Stimulated activated naive B cell treated with anti-CD40 and anti-IgM and Interleukin-4, amounts not matched to agents 10 μg/mL and 1 μg/mL and 100 μg/mL, for 72 hours (primary cell): ENCODE measurements around the gene NKIRAS1.
"Not testable (repeated sequence)": the region's sequence is repeated elsewhere in the genome, so short reads cannot be mapped to it uniquely, and the experiment has no call there.

ENCODE experiments used
- ATAC-seq, 2 donors: fragments of 150-1000 bp; cut with Tn5 transposase; replicated peaks; 2 replicates each; pipeline ENCODE4 v1.10.0; 2021; ENCODE audit warnings: moderate library complexity in 1 of 2
- DNase-seq: peaks from one replicate; pipeline ENCODE4 v3.0.0; 2021
- H3K27ac Mint-ChIP-seq: one replicate; pipeline ENCODE4 v1.8.0; 2022; ENCODE audit warnings: mild to moderate bottlenecking, mixed read lengths
- H3K27me3 Mint-ChIP-seq, 2 donors: one replicate each; pipeline ENCODE4 v1.8.0; 2022; ENCODE audit warnings: mixed read lengths in 2 of 2
- H3K36me3 Mint-ChIP-seq, 2 donors: one replicate each; pipeline ENCODE4 v1.8.0; 2022; ENCODE audit warnings: mixed read lengths in 2 of 2, mild to moderate bottlenecking in 1 of 2
- H3K4me1 Mint-ChIP-seq, 2 donors: one replicate each; pipeline ENCODE4 v1.8.0; 2022; ENCODE audit warnings: mixed read lengths in 2 of 2, mild to moderate bottlenecking in 1 of 2
- H3K4me3 Mint-ChIP-seq, 2 donors: one replicate each; pipeline ENCODE4 v1.8.0; 2022; ENCODE audit warnings: mild to moderate bottlenecking in 2 of 2, mixed read lengths in 2 of 2, moderate library complexity in 1 of 2
- H3K9me3 Mint-ChIP-seq, 2 donors: one replicate each; pipeline ENCODE4 v1.8.0; 2022; ENCODE audit warnings: mixed read lengths in 2 of 2, mild to moderate bottlenecking in 1 of 2

The NKIRAS1 gene

DNA sequence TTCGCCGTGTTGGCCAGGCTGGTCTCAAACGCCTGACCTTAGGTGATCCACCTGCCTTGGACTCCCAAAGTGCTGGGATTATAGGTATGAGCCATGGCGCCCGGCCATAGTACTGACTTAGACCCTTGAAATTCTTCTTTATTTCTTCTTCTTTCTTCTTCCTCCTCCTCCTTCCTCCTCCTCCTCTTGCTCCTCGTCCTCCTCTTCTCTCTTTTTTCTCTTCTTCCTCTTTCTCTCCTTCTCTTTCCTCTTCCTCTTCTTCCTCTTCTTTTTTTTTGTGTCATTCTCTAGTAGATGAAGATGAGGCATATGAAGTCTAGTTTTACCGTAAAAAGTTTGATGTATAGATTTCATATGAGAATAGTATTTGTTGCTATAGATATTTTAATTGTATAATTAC lies 9.5 kb upstream of the NKIRAS1 start:
- Mint-ChIP-seq H3K4me3 (no peak overlapping the region), H3K27me3 (no peaks in the 10 kb centered on the region), H3K36me3 (peaks cover 8% of the 10 kb centered on the region in 2 donors), H3K9me3 (no peaks in the 10 kb centered on the region), H3K27ac (no peak overlapping the region), H3K4me1 (peaks cover 1 to 9% of the 10 kb centered on the region in 2 donors)
- ATAC-seq (no peak), DNase-seq (no peak)

DNA sequence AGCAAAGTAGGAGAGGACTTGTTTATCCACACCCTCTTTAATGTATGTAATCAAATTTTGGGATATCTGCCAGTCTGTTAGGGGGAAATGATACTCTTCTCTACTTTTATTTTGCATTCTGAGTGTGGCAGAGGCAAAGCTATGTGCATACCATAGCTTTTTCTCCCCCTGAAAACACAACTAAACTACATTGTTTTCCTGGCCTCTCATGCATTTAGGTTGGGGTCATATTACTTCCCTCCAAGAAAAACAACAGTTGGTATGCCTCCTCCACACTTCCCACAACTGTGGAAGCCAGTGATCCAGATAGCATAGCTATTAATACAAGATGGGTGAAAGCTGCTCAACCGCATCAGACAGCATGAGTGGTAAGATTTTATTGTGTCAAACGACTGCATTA lies 7.0 kb upstream of the NKIRAS1 start:
- Mint-ChIP-seq H3K4me3 (no peak overlapping the region), H3K4me1 (peaks cover 13 to 27% of the 10 kb centered on the region in 2 donors), H3K9me3 (no peaks in the 10 kb centered on the region), H3K27ac (no peak overlapping the region), H3K27me3 (no peaks in the 10 kb centered on the region), H3K36me3 (peaks cover 21 to 29% of the 10 kb centered on the region in 2 donors)
- ATAC-seq, result no peak
- DNase-seq, result no peak

DNA sequence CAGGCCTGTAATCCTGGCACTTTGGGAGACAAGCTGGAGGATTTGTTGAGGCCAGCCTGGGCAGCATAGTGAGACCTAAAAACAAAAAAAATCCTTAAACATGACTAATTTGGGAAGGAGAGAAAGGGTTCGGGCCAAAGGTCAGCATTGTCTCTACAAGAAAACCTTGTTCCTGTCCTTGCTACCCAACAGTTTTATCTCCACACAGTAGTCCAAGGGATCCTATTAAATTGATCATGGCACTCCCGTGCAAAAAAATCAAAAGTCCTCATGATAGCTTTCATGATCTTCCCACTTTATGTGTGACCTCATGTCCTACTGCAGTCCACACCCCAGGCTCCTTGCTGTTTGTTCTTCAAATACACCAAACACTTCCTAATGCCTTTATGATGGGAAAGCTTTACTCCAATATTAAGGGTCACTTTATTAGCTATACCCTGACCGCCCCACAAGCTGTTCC lies 4.3 kb upstream of the NKIRAS1 start:
- no peaks in the 10 kb centered on the region for H3K27me3 Mint-ChIP-seq
- H3K4me1 Mint-ChIP-seq, result peaks cover 21 to 46% of the 10 kb centered on the region in 2 donors
- ATAC-seq (no peak), DNase-seq (no peak)
- peak overlapping the region; percentile 65 for H3K27ac Mint-ChIP-seq
- no peak overlapping the region for H3K4me3 Mint-ChIP-seq
- H3K36me3 Mint-ChIP-seq, result peaks cover 40 to 45% of the 10 kb centered on the region in 2 donors
- no peaks in the 10 kb centered on the region for H3K9me3 Mint-ChIP-seq

DNA sequence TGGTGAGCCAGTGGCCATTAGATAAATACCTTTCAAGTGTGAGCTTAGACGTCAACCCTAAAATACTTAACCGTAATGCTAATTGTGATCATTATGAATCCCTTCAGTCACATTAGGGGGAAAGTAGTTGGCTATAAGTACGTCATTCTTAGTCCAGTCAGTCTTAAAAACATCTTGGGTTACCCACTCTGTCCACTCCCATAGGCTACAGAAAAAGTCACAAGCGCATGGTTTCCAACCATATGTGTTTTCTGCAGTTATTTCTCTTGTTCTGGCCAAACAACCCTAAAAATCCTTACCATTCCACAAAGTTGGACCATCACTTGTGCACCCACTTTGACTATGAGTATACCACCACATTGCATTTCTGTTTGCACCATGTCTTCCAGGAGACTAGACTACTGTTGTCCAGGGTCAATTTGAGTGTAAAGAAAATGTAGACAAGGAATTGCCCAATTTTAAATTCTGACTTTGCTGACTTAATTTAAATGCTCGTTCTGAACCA lies 3.4 kb upstream of the NKIRAS1 start:
- no peak for ATAC-seq
- peak overlapping the region; percentile 4 for H3K27ac Mint-ChIP-seq
- peaks cover 26 to 55% of the 10 kb centered on the region in 2 donors for H3K4me1 Mint-ChIP-seq
- H3K4me3 Mint-ChIP-seq, result peak overlapping the region; percentile 36 to 48
- H3K36me3 Mint-ChIP-seq, result peaks cover 40 to 45% of the 10 kb centered on the region in 2 donors
- H3K9me3 Mint-ChIP-seq, result no peaks in the 10 kb centered on the region
- no peak for DNase-seq
- peaks cover 0 to 4% of the 10 kb centered on the region in 2 donors for H3K27me3 Mint-ChIP-seq

DNA sequence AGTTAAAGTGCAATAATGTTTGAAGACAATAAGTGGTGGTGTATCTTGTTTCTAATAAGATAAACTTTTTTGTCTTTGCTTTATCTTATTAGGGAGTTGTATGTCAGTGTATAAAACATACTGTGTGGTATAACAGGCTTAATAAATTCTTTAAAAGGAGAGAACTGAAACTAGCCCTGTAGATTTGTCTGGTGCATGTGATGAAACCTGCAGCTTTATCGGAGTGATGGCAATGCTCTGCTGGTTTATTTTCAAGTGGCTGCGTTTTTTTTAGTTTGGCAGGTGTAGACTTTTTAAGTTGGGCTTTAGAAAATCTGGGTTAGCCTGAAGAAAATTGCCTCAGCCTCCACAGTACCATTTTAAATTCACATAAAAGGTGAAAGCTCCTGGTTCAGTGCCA lies 2.8 kb upstream of the NKIRAS1 start:
- H3K27ac Mint-ChIP-seq, result no peak overlapping the region
- no peaks in the 10 kb centered on the region for H3K9me3 Mint-ChIP-seq
- H3K27me3 Mint-ChIP-seq, result peaks cover 0 to 4% of the 10 kb centered on the region in 2 donors
- peaks cover 26 to 61% of the 10 kb centered on the region in 2 donors for H3K4me1 Mint-ChIP-seq
- ATAC-seq (no peak), DNase-seq (no peak)
- peaks cover 40 to 45% of the 10 kb centered on the region in 2 donors for H3K36me3 Mint-ChIP-seq
- H3K4me3 Mint-ChIP-seq, result peak overlapping the region; percentile 36 to 48

DNA sequence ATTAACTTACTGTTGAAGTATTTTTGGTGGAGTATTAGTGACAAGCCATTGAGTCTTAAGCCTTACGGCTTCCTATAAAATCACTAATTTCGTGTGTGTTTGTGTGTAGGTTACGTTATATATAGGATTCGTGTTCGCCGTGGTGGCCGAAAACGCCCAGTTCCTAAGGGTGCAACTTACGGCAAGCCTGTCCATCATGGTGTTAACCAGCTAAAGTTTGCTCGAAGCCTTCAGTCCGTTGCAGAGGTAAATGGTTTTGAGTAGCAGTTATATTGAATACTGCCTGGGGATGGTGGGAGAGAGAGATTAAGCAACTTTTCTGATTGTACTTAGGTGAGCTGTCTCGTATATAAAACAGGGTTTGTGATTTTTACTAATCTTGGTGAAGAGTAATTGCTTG lies 1.5 kb upstream of the NKIRAS1 start:
- not testable (repeated sequence) for H3K27me3 Mint-ChIP-seq

DNA sequence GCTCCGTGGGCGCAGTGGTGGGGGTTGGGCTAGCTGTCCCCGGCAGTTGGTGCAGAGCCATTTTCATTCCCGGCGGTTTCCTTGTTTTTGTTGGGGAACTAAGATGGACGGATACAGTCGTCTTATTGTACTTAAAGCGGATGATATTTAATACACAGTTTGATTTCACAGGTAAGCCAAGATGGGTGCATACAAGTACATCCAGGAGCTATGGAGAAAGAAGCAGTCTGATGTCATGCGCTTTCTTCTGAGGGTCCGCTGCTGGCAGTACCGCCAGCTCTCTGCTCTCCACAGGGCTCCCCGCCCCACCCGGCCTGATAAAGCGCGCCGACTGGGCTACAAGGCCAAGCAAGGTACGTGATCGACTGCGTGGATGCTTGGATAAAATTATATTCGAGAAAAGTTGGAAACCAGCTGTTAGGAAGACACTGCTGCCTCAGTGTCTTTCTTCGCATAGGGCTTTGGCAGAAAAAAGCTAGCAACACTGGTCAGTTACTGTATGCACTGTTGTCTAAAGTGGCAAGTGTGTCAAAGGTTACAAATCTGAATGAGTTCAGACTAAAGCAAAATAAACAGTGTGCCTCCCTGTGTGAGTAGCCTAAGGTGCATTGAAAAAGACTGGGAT lies 1.0 kb upstream of the NKIRAS1 start:
- peak overlapping the region; percentile 100 for H3K27ac Mint-ChIP-seq
- not testable (repeated sequence) for H3K27me3 Mint-ChIP-seq, H3K9me3 Mint-ChIP-seq, ATAC-seq, DNase-seq
- H3K4me3 Mint-ChIP-seq, result peak overlapping the region; percentile 96 to 99
- peaks cover 26 to 57% of the 10 kb centered on the region in 2 donors for H3K4me1 Mint-ChIP-seq
- peaks cover 42 to 45% of the 10 kb centered on the region in 2 donors for H3K36me3 Mint-ChIP-seq

More for the DNA sequence above, 1.5 kb upstream of the NKIRAS1 start:
- not testable (repeated sequence) for DNase-seq, ATAC-seq, H3K9me3 Mint-ChIP-seq
- H3K27ac Mint-ChIP-seq, result peak overlapping the region; percentile 100
- H3K36me3 Mint-ChIP-seq, result peaks cover 42 to 45% of the 10 kb centered on the region in 2 donors
- peaks cover 26 to 57% of the 10 kb centered on the region in 2 donors for H3K4me1 Mint-ChIP-seq
- peak overlapping the region; percentile 96 to 99 for H3K4me3 Mint-ChIP-seq

DNA sequence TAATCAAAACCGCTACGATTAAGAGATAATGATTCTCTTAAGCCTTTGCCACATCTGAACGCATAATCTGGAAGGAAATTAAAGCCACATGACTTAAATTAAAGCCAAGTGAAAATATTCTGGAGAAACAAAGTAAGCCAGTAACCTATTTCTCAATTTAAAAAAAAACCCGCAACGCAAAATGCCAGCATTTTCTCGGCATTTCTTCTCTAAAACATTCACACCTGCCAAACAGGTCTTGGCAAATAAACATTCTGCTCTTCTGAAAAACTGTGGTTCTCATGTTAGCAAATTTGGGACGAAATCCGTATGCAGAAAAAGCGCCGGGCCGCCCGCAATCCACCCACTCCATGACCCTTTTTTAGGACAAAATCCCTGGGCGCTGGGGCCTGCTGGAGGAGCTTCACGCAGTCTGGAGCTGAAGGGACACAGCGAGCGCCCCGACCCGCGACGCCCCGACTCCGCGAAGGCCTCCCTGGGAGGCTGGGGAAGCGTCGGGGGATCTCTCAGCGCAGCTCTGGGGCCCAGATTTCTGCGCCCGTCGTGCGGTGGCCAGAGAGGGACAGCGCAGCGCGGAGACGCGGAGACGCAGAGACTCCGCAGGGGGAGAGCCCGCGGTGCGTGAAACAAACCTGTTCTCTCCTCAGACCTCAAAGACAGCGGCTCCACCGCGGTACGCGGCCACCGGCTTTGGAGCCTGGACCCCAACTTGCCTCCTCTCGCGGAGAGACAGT lies 471 bp downstream of the NKIRAS1 start:
- Mint-ChIP-seq H3K27me3 (peaks cover 0 to 4% of the 10 kb centered on the region in 2 donors), H3K4me3 (peak overlapping the region; percentile 96 to 99), H3K9me3 (no peaks in the 10 kb centered on the region), H3K36me3 (peaks cover 35 to 42% of the 10 kb centered on the region in 2 donors), H3K4me1 (peaks cover 25 to 57% of the 10 kb centered on the region in 2 donors), H3K27ac (peak overlapping the region; percentile 100)
- DNase-seq (no peak), ATAC-seq (peak; percentile 52 to 56)

DNA sequence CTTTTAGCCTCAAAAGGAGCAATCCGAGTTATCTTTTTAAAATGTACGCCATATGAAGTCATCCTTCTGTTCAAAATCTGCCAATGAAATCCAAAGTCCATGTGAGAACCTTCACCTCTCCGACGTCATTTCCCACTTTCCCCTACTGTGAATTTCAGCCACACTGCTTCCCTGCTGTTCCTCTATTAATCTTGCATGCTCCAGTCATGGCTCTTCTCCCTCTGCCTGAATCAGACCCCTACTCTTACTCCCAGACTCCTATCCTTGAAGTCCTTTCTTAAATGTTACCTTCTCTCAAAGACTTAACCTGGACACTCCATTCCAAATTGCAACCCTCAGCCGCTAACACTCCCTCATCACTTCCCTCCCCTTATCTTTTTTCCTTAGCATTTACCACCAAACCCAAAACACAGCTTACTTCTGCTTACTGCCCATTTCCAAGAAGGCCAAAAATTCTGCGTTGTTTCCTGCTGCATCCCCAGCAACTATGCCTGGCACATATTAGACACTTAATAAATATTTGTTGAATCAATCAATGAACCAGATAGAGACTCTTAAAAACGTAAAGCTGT lies 1.2 kb downstream of the NKIRAS1 start:
- DNase-seq, result no peak

DNA sequence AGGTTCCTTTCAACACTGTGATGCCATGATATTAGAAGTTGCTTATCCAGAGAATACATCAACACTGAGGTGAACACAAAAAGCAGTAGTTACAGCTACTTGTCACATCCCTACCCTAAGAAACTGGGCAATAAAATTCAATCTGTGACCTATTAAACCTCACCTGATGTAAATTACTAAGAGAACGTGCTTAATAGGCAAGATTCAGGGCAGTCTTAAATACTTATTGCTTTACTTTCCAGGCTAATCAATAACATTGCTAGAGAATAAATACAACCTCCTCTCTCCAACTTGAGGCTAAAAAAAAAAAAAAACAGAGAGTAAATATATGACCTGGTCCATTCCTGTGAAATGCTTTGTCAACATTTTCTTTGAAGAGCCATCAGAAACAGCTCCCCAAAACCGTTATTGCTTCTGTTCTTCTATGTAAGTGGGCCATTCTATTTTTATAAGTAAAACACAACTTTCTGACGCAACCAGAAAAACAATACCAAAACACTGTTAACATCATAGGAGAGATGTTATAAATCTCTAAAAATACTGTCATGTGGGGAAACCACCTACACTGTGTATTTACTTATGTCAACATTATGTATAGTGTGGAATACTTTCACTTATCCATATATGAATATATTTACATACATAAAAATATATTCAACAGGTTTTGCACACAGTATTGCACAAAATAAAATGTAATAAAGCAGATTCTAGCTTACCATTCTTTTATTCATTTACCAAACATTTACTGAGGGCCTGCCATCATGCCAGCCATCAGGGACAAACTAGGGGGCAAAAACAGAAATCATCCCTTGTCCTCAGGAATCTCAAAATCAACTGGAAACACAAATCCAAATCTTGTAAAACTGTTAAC lies 2.7 kb downstream of the NKIRAS1 start:
- H3K36me3 Mint-ChIP-seq, result peaks cover 27 to 28% of the 10 kb centered on the region in 2 donors
- H3K4me3 Mint-ChIP-seq, result no peak overlapping the region
- DNase-seq, result no peak
- no peak for ATAC-seq
- H3K27me3 Mint-ChIP-seq, result peaks cover 0 to 4% of the 10 kb centered on the region in 2 donors
- H3K27ac Mint-ChIP-seq, result no peak overlapping the region
- no peaks in the 10 kb centered on the region for H3K9me3 Mint-ChIP-seq
- peaks cover 16 to 42% of the 10 kb centered on the region in 2 donors for H3K4me1 Mint-ChIP-seq

More for the DNA sequence above, 1.2 kb downstream of the NKIRAS1 start:
- Mint-ChIP-seq H3K27ac (no peak overlapping the region), H3K27me3 (peaks cover 0 to 4% of the 10 kb centered on the region in 2 donors), H3K4me3 (peak overlapping the region; percentile 96 to 99), H3K9me3 (no peaks in the 10 kb centered on the region), H3K4me1 (peaks cover 23 to 57% of the 10 kb centered on the region in 2 donors), H3K36me3 (peaks cover 34 to 38% of the 10 kb centered on the region in 2 donors)
- ATAC-seq, result no peak

DNA sequence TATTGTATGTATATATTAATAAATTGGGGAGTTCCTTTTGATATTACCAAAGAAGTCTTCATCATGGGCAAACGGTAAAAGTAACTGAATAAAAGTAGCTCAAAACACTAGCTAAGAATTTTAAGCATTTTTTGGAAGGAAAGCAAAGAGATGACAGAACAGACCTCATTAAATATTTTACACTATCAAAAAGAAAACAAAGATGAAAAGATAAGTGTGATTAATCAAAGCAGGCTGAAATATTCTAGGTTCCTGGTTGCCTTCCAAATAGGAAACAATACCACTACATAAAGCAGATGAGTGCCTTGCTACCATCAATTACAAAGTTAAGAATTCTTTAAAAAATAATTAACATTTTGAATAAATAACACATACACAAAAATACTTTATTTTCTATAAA lies 3.6 kb downstream of the NKIRAS1 start:
- ATAC-seq (no peak), DNase-seq (no peak)
- Mint-ChIP-seq H3K27ac (no peak overlapping the region), H3K9me3 (no peaks in the 10 kb centered on the region), H3K27me3 (peaks cover 0 to 4% of the 10 kb centered on the region in 2 donors), H3K4me1 (peaks cover 9 to 33% of the 10 kb centered on the region in 2 donors), H3K36me3 (peaks cover 19 to 23% of the 10 kb centered on the region in 2 donors), H3K4me3 (no peak overlapping the region)

DNA sequence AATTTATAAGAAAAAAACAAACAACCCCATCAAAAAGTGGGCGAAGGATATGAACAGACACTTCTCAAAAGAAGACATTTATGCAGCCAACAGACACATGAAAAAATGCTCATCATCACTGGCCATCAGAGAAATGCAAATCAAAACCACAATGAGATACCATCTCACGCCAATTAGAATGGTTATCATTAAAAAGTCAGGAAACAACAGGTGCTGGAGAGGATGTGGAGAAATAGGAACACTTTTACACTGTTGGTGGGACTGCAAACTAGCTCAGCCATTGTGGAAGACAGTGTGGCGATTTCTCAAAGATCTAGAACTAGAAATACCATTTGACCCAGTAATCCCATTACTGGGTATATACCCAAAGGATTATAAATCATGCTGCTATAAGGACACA lies 4.5 kb downstream of the NKIRAS1 start:
- not testable (repeated sequence) for ATAC-seq, H3K4me3 Mint-ChIP-seq, H3K27ac Mint-ChIP-seq, DNase-seq, H3K9me3 Mint-ChIP-seq, H3K27me3 Mint-ChIP-seq
- peaks cover 10 to 14% of the 10 kb centered on the region in 2 donors for H3K36me3 Mint-ChIP-seq
- peaks cover 5 to 25% of the 10 kb centered on the region in 2 donors for H3K4me1 Mint-ChIP-seq

DNA sequence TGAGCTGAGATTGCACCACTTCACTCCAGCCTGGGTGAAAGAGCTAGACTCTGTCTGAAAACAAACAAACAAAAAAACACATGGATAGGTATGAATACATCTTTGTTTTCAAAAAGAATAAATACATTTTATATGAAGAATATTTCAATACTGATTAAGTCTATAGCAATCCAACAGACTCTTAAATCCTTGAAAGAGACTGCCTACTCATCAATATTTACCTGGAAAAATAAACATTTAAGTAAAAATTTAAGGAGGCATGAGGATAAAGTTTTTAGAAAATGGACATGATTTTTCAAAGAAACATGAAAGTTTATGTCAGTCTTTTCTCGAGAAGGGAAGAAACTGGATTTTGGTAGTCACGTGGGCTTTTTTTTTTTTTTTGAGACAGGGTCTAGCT lies 5.4 kb downstream of the NKIRAS1 start:
- ATAC-seq (no peak), DNase-seq (no peak)
- Mint-ChIP-seq H3K27ac (no peak overlapping the region), H3K27me3 (peaks cover 0 to 4% of the 10 kb centered on the region in 2 donors), H3K4me3 (no peak overlapping the region), H3K4me1 (peaks cover 5 to 23% of the 10 kb centered on the region in 2 donors), H3K36me3 (peaks cover 5 to 9% of the 10 kb centered on the region in 2 donors), H3K9me3 (no peaks in the 10 kb centered on the region)
